ENCODE results near the gene REEP1.
A peak's percentile ranks its signal among the peaks of the same experiment; 100 is the strongest.
"Not testable (repeated sequence)": the region's sequence is repeated elsewhere in the genome, so short reads cannot be mapped to it uniquely, and the experiment has no call there.

REEP1 gene

DNA sequence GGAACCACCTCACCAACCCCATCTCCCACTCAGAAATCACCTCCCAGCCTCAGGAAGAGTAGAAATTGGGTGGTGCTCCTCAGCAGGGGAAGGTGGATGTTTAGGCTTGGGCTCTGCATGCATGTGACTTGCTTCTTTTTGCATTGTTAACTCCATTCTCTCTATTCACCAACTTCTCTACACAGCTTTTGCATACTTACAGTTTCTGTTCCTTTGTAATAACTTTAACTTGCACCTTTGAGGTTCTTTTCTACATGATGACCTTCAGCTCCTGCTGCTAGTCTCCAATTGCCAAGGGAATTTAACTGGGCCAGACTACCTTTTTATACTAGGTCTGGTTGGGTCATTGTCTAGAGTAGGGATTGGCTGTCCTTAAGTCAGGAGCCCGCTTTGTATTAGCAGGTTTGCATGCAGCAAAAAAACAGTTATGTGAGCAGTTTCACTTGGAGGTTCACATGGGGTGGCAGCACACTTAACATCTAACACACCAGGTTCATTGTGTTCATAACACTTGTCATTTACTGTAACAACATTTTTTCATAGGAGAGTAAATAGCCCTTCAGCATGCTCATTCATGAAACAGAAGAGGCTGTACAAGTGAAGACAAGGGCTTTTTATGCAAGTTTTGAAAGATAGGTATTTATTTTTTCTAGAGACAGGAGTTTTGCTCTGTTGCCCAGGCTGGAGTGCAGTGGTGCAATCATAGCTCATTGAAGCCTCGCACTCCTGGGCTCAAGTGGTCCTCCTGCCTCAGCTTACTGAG lies 126.2 kb downstream of the REEP1 start:
- TF ChIP-seq, protein P1, sequence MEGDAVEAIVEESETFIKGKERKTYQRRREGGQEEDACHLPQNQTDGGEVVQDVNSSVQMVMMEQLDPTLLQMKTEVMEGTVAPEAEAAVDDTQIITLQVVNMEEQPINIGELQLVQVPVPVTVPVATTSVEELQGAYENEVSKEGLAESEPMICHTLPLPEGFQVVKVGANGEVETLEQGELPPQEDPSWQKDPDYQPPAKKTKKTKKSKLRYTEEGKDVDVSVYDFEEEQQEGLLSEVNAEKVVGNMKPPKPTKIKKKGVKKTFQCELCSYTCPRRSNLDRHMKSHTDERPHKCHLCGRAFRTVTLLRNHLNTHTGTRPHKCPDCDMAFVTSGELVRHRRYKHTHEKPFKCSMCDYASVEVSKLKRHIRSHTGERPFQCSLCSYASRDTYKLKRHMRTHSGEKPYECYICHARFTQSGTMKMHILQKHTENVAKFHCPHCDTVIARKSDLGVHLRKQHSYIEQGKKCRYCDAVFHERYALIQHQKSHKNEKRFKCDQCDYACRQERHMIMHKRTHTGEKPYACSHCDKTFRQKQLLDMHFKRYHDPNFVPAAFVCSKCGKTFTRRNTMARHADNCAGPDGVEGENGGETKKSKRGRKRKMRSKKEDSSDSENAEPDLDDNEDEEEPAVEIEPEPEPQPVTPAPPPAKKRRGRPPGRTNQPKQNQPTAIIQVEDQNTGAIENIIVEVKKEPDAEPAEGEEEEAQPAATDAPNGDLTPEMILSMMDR (IDR thresholded peaks at IDR 0.05; ENCODE audit: low read depth, low read length) = no peak
- no peak overlapping the region for H3K4me3 ChIP-seq (replicated peaks in 1 of 2; ENCODE audit: low read depth in 2 of 2, low read length in 2 of 2)
- DNase-seq (ENCODE audit: low read depth in 2 of 2) = no peak

DNA sequence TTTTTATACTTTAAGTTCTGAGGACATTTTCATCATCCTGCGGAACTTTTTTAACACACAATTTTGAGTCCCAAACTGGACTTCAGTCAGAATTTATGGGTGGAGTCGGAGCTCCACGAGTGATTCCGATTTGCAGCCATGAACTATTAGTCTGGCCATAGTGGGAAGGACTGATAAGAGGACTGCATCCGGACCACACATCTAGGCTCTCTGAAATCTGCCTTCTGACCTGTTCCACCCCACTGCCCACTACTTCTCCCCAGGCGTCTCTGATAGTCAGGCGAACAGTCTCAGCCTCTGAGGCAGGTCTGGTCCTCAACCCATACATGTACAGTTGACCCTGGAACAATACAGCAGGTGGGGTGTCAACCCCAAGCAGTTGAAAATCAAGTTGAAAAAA lies 133.0 kb downstream of the REEP1 start:
- DNase-seq (ENCODE audit: low read depth in 2 of 2) = no peak
- H3K4me3 ChIP-seq (replicated peaks in 1 of 2; ENCODE audit: low read depth in 2 of 2, low read length in 2 of 2) = no peak overlapping the region
- TF ChIP-seq, protein P1 (IDR thresholded peaks at IDR 0.05; ENCODE audit: low read depth, low read length) = no peak

DNA sequence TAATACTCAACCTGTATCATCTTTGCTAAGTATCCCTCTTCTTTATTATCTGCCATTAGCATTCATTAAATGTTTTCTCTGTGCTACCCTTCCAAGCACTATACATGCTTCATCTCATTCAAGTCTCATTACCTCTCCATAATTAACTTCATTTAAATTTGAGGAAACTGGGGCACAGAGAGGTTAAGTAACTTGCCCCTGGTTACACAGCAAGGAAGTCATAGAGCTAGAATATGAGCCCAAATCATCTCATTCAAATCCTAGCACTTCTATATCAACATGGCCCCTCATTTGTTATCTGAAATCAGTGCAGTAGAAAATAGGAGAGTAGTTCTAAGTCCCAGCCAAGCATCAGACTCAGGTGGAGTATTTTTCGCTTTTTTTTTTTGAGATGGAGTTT lies 133.8 kb downstream of the REEP1 start:
- no peak for DNase-seq (ENCODE audit: low read depth in 2 of 2)
- TF ChIP-seq, protein P1 (IDR thresholded peaks at IDR 0.05; ENCODE audit: low read depth, low read length) = no peak
- no peak overlapping the region for H3K4me3 ChIP-seq (replicated peaks in 1 of 2; ENCODE audit: low read depth in 2 of 2, low read length in 2 of 2)

DNA sequence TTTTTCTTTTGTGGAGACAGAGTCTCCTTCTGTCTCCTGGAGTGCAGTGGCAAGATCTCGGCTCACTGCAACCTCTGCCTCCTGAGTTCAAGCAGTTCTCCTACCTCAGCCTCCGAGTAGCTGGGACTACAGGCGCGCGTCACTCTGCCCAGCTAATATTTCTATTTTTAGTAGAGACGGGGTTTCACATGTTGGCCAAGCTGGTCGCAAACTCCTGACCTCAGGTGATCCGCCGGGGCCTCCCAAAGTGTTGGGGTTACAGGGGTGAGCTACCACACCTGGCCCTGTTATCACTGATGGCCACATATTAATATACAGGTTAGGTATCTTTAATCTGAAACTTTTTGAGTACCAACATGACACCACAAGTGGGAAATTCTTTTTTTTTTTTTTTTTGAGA lies 134.7 kb downstream of the REEP1 start:
- no peak overlapping the region for H3K4me3 ChIP-seq (replicated peaks in 1 of 2; ENCODE audit: low read depth in 2 of 2, low read length in 2 of 2)
- DNase-seq (ENCODE audit: low read depth in 2 of 2) = no peak
- TF ChIP-seq, protein P1 (IDR thresholded peaks at IDR 0.05; ENCODE audit: low read depth, low read length) = no peak

DNA sequence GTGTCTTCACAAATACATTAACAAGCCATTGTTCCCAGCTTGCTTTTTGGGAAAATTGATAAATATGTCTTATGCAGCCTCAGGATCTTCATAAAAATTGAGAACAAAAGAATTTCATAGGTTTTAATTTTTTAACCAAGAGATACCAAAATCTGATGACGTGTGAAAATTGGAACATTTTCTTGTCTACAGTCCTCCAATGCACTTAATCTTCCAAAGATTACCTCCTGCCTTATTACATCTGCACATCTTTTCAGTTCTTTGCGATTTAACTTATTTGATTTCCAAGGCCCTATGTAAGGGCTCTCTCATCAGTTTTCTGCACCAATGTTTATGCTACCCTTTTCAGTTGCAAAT lies 135.1 kb downstream of the REEP1 start:
- no peak overlapping the region for H3K4me3 ChIP-seq (replicated peaks in 1 of 2; ENCODE audit: low read depth in 2 of 2, low read length in 2 of 2)
- TF ChIP-seq, protein P1 (IDR thresholded peaks at IDR 0.05; ENCODE audit: low read depth, low read length) = no peak
- DNase-seq (ENCODE audit: low read depth in 2 of 2) = no peak

DNA sequence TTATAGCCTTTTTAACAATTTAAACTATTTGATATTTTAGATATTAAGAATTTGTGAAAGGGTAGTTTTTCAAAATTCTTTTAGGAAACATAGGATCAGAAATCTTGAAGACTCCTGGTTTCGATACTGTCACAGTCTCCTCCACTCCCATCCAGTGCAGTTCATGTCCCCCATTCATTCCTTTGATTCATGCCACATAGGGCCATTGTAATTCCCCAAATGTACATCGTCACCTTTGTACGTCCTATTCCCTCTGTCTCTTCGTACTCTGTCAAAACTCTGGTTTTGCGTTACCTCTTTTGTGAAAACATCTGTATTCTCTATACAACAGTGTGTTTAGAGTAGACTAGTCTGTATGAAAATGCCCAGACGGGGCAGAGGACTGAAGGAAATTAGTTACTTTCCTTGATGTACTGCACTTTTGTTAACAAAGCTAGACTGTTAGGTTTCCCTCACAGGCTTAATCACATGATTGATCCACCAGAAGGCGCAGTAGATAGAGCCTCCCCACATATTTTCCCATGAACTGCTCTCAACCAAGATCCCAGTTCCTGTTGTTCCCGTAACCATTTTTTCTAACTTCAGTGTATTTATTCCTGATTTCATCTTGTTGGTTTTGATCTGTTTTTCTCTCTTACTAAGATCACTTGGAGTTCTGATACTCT lies 135.6 kb downstream of the REEP1 start:
- peak in 1 of 2 donors; percentile 39 for DNase-seq (ENCODE audit: low read depth in 2 of 2)
- H3K4me3 ChIP-seq (replicated peaks in 1 of 2; ENCODE audit: low read depth in 2 of 2, low read length in 2 of 2) = no peak overlapping the region
- TF ChIP-seq, protein P1 (IDR thresholded peaks at IDR 0.05; ENCODE audit: low read depth, low read length) = no peak

DNA sequence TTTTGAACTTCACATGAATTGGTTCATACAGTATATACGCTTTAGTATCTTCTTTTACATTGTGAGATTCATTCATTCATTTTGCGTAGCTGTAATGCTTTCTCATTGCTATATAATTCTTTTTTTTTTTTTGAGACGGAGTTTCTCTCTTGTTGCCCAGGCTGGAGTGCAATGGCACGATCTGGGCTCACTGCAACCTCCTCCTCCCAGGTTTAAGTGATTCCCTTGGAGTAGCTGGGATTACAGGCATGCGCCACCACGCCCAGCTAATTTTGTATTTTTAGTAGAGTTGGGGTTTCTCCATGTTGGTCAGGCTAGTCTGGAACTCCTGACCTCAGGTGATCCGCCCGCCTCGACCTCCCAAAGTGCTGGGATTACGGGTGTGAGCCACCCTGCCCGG lies 136.9 kb downstream of the REEP1 start:
- DNase-seq (ENCODE audit: low read depth in 2 of 2) = not testable (repeated sequence)
- peak overlapping the region in 1 of 2 donors; percentile 86 for H3K4me3 ChIP-seq (replicated peaks in 1 of 2; ENCODE audit: low read depth in 2 of 2, low read length in 2 of 2)
